AG04450 (cell line): Measurements from ENCODE around the gene SLC25A45. TPM values are rescaled to one million over a fixed set of nuclear protein-coding genes. Genes with fewer than 3 reads are reported as not detected.

Experiments used
- CTCF ChIA-PET: fragments of 300-600, 350-600 bp; formaldehyde crosslinking; extraction: SDS; loops from one replicate; lab custom pipeline; 2022; ENCODE audit warnings: antibody characterized with exemption, inconsistent platforms; lab: Charles Lee
- POLR2A ChIA-PET: fragments of 350-600 bp; formaldehyde crosslinking; extraction: SDS; loops from one replicate; lab custom pipeline; 2021; ENCODE audit warnings: antibody characterized with exemption, inconsistent platforms; lab: Yijun Ruan, JAX
- DNase-seq: peaks from one replicate; pipeline ENCODE4 v3.0.0-alpha.2; 2011; ENCODE audit warnings: low read depth, low spot score
- H3K27ac ChIP-seq: one replicate; pipeline ENCODE4 v1.5.1; 2012; ENCODE audit warnings: low read depth, low read length, control low read depth
- H3K27me3 ChIP-seq: one replicate; pipeline ENCODE4 v1.6.0; 2012; ENCODE audit warnings: low read length; ENCODE audit not compliant: control insufficient read depth, insufficient read depth
- H3K4me3 ChIP-seq: 2 replicates; pipeline ENCODE4 v1.5.1; 2011; ENCODE audit warnings: mild to moderate bottlenecking, low read depth, low read length, control low read depth
- H3K9me3 ChIP-seq: 2 replicates; pipeline ENCODE4 v1.5.1; 2012; ENCODE audit warnings: low read length; ENCODE audit not compliant: control insufficient read depth, insufficient read depth
- CTCF ChIP-seq: IDR thresholded peaks from 2 replicates; pipeline ENCODE4 v1.5.1; 2011; ENCODE audit warnings: low read depth, low read length, control low read depth, inconsistent platforms
- polyA plus RNA-seq: library from polyadenylated mRNA; depleted of rRNA; stranded (reverse); fragments of >200 nt; gene quantifications from 2 replicates; pipeline ENCODE4 v1.2.3, GENCODE V29; 2011

Gene SLC25A45
- polyA plus RNA-seq, 1 experiment = 0.76 TPM

GRCh38 chr11:65402790-65403189 lies 20.3 kb upstream of the SLC25A45 start:
- Histone ChIP-seq H3K27ac (no peak overlapping the region), H3K4me3 (no peak overlapping the region), H3K27me3 (no peaks in the 10 kb centered on the region), H3K9me3 (no peaks in the 10 kb centered on the region)
- TF ChIP-seq CTCF = no peak
- no peak for DNase-seq
- ChIA-PET POLR2A (interaction anchor here (0.9 kb wide), 1 partner anchor 105 kb away, joined by 3 read pairs; no protein-coding TSS in a partner anchor), CTCF (interaction anchor here (2.0 kb wide), 1 partner anchor 13 kb away, joined by 9 read pairs; no protein-coding TSS in a partner anchor)

GRCh38 chr11:65401803-65402248 lies 19.4 kb upstream of the SLC25A45 start:
- no peak overlapping the region for H3K4me3 ChIP-seq
- H3K27ac ChIP-seq = no peak overlapping the region
- DNase-seq = no peak
- no peaks in the 10 kb centered on the region for H3K27me3 ChIP-seq
- no peak for TF ChIP-seq CTCF
- no peaks in the 10 kb centered on the region for H3K9me3 ChIP-seq
- POLR2A ChIA-PET = interaction anchor here (0.7 kb wide), 1 partner anchor 14 kb away, joined by 13 read pairs; no protein-coding TSS in a partner anchor
- CTCF ChIA-PET = interaction anchor here (0.7 to 2.0 kb wide), 2 partner anchors 14 to 21 kb away, joined by 4 to 9 read pairs; no protein-coding TSS in a partner anchor

- no peaks in the 10 kb centered on the region for H3K9me3 ChIP-seq
- DNase-seq = no peak
- POLR2A ChIA-PET = interaction anchor here (0.7 kb wide), 1 partner anchor 14 kb away, joined by 13 read pairs; no protein-coding TSS in a partner anchor
- no peak for TF ChIP-seq CTCF
- H3K27ac ChIP-seq = no peak overlapping the region
- H3K27me3 ChIP-seq = no peaks in the 10 kb centered on the region
- CTCF ChIA-PET = interaction anchor here (0.7 kb wide), 1 partner anchor 20 kb away, joined by 4 read pairs; no protein-coding TSS in a partner anchor
- H3K4me3 ChIP-seq = no peak overlapping the region
Observed at GRCh38 chr11:65401073-65401802, 18.8 kb upstream of the SLC25A45 start.

GRCh38 chr11:65400307-65401072 lies 18.0 kb upstream of the SLC25A45 start:
- H3K27ac ChIP-seq = no peak overlapping the region
- no peak overlapping the region for H3K4me3 ChIP-seq
- POLR2A ChIA-PET = no interaction called here
- TF ChIP-seq CTCF = no peak
- no peaks in the 10 kb centered on the region for H3K27me3 ChIP-seq
- CTCF ChIA-PET = no interaction called here
- H3K9me3 ChIP-seq = no peaks in the 10 kb centered on the region
- DNase-seq = no peak
